Calu3 (cell line): ENCODE results near the gene TMBIM1. TPM values are rescaled to one million over a fixed set of nuclear protein-coding genes. Genes with fewer than 3 reads are reported as not detected.

Experiments
- BruUV-seq: library from RNA; stranded (reverse); fragments of 400-500 nt; replicated peaks from 2 replicates; lab custom pipeline; 2021; lab: Mats Ljungman, UMichigan
- CTCF ChIA-PET: fragments of 300-600 bp; sonication (Branson Sonifier 250); formaldehyde crosslinking; loops from one replicate; lab custom pipeline; 2022; ENCODE audit warnings: antibody characterized with exemption; lab: Charles Lee
- DNase-seq: peaks from one replicate; pipeline ENCODE4 v3.0.0; 2022
- H3K27ac Mint-ChIP-seq: one replicate; pipeline ENCODE4 v1.8.0; 2022; ENCODE audit warnings: mixed read lengths; ENCODE audit not compliant: unreplicated experiment
- H3K27me3 Mint-ChIP-seq: one replicate; pipeline ENCODE4 v1.8.0; 2022; ENCODE audit warnings: mixed read lengths; ENCODE audit not compliant: unreplicated experiment
- H3K36me3 Mint-ChIP-seq: one replicate; pipeline ENCODE4 v1.8.0; 2022; ENCODE audit warnings: mild to moderate bottlenecking, moderate library complexity, mixed read lengths; ENCODE audit not compliant: insufficient read depth, unreplicated experiment
- H3K4me1 Mint-ChIP-seq: one replicate; pipeline ENCODE4 v1.8.0; 2022; ENCODE audit warnings: mild to moderate bottlenecking, low read depth, mixed read lengths; ENCODE audit not compliant: unreplicated experiment
- H3K4me3 Mint-ChIP-seq: one replicate; pipeline ENCODE4 v1.8.0; 2022; ENCODE audit warnings: mild to moderate bottlenecking, low read depth, moderate library complexity, mixed read lengths; ENCODE audit not compliant: unreplicated experiment
- H3K9me3 Mint-ChIP-seq: one replicate; pipeline ENCODE4 v1.8.0; 2022; ENCODE audit warnings: low read depth, mixed read lengths; ENCODE audit not compliant: unreplicated experiment
- CTCF ChIP-seq: fragments of 200-600 bp; IDR thresholded peaks from one replicate; pipeline ENCODE4 v1.8.0; 2022; ENCODE audit warnings: antibody characterized with exemption; ENCODE audit not compliant: unreplicated experiment
- intact Hi-C: fragments of 100-400 bp; cut with micrococcal nuclease; formaldehyde crosslinking; loops from one replicate; pipeline ENCODE4 v1.10.0; 2022; ENCODE audit not compliant: unreplicated experiment
- total RNA-seq: library from RNA; stranded (reverse); gene quantifications from 2 replicates; pipeline ENCODE4 v1.2.3, GENCODE V29; 2022

Gene TMBIM1
- total RNA-seq, 1 experiment from 2014 or later = 229 TPM

GRCh38 chr2:218310853-218311540 lies 18.7 kb upstream of the TMBIM1 start:
- intact Hi-C loops = no loop called here
- peak overlapping the region; percentile 77 for H3K27ac Mint-ChIP-seq
- TF ChIP-seq CTCF = no peak
- peaks cover 35% of the 10 kb centered on the region for H3K4me1 Mint-ChIP-seq
- H3K4me3 Mint-ChIP-seq = no peak overlapping the region
- CTCF ChIA-PET = interaction anchor here (0.7 kb wide), 1 partner anchor 368 kb away, joined by 3 read pairs; no protein-coding TSS in a partner anchor
- peaks cover 9% of the 10 kb centered on the region for H3K36me3 Mint-ChIP-seq
- no TSS peak for BruUV-seq
- no peak for DNase-seq
- no peaks in the 10 kb centered on the region for H3K27me3 Mint-ChIP-seq
- no peaks in the 10 kb centered on the region for H3K9me3 Mint-ChIP-seq

GRCh38 chr2:218307415-218308090 lies 15.2 kb upstream of the TMBIM1 start:
- Mint-ChIP-seq H3K27ac (no peak overlapping the region), H3K4me1 (peaks cover 31% of the 10 kb centered on the region), H3K9me3 (no peaks in the 10 kb centered on the region), H3K4me3 (no peak overlapping the region), H3K36me3 (peaks cover 14% of the 10 kb centered on the region), H3K27me3 (no peaks in the 10 kb centered on the region)
- CTCF ChIA-PET = interaction anchor here (0.5 kb wide), 1 partner anchor 410 kb away, joined by 3 read pairs; no protein-coding TSS in a partner anchor
- no peak for DNase-seq
- no TSS peak for BruUV-seq
- TF ChIP-seq CTCF = no peak
- intact Hi-C loops = no loop called here

GRCh38 chr2:218306184-218306920 lies 14.0 kb upstream of the TMBIM1 start:
- no peaks in the 10 kb centered on the region for H3K27me3 Mint-ChIP-seq
- DNase-seq = no peak
- CTCF ChIA-PET = no interaction called here
- intact Hi-C loops = no loop called here
- peaks cover 23% of the 10 kb centered on the region for H3K4me1 Mint-ChIP-seq
- H3K27ac Mint-ChIP-seq = no peak overlapping the region
- no peak for TF ChIP-seq CTCF
- H3K9me3 Mint-ChIP-seq = no peaks in the 10 kb centered on the region
- H3K4me3 Mint-ChIP-seq = no peak overlapping the region
- H3K36me3 Mint-ChIP-seq = peaks cover 10% of the 10 kb centered on the region
- BruUV-seq = no TSS peak

GRCh38 chr2:218305383-218305782 lies 13.1 kb upstream of the TMBIM1 start:
- Mint-ChIP-seq H3K27me3 (no peaks in the 10 kb centered on the region), H3K36me3 (peaks cover 10% of the 10 kb centered on the region), H3K4me3 (no peak overlapping the region), H3K9me3 (no peaks in the 10 kb centered on the region), H3K4me1 (peaks cover 18% of the 10 kb centered on the region), H3K27ac (no peak overlapping the region)
- DNase-seq = no peak
- CTCF ChIA-PET = interaction anchor here (0.9 kb wide), 1 partner anchor 18 kb away, joined by 7 read pairs; no protein-coding TSS in a partner anchor
- TF ChIP-seq CTCF = no peak
- BruUV-seq = no TSS peak
- intact Hi-C loops = no loop called here
